ENCODE results near the gene KRT5.

DNA sequence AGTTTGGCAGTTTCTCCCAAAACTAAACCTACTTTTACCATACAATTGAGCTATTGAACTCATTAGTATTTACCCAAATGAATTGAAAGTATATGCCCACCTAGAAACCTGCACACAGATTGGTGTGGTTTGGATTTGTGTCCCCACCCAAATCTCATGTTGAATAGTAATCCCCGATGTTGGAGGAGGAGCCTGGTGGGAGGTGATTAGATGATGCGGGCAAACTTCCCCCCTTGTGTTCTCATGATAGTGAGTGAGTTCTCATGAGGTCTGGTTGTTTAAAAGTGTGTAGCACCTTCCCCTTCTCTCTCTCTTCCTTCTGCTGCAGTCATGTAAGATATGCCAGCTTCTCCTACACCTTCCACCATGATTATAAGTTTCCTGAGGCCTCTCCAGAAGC, 42.5 kb downstream of the KRT5 start:
- TF ChIP-seq, protein P1, sequence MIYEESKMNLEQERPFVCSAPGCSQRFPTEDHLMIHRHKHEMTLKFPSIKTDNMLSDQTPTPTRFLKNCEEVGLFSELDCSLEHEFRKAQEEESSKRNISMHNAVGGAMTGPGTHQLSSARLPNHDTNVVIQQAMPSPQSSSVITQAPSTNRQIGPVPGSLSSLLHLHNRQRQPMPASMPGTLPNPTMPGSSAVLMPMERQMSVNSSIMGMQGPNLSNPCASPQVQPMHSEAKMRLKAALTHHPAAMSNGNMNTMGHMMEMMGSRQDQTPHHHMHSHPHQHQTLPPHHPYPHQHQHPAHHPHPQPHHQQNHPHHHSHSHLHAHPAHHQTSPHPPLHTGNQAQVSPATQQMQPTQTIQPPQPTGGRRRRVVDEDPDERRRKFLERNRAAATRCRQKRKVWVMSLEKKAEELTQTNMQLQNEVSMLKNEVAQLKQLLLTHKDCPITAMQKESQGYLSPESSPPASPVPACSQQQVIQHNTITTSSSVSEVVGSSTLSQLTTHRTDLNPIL (CRISPR knock-in tag; IDR thresholded peaks at IDR 0.05; ENCODE audit: low read depth): no peak
- TF ChIP-seq, protein P2, sequence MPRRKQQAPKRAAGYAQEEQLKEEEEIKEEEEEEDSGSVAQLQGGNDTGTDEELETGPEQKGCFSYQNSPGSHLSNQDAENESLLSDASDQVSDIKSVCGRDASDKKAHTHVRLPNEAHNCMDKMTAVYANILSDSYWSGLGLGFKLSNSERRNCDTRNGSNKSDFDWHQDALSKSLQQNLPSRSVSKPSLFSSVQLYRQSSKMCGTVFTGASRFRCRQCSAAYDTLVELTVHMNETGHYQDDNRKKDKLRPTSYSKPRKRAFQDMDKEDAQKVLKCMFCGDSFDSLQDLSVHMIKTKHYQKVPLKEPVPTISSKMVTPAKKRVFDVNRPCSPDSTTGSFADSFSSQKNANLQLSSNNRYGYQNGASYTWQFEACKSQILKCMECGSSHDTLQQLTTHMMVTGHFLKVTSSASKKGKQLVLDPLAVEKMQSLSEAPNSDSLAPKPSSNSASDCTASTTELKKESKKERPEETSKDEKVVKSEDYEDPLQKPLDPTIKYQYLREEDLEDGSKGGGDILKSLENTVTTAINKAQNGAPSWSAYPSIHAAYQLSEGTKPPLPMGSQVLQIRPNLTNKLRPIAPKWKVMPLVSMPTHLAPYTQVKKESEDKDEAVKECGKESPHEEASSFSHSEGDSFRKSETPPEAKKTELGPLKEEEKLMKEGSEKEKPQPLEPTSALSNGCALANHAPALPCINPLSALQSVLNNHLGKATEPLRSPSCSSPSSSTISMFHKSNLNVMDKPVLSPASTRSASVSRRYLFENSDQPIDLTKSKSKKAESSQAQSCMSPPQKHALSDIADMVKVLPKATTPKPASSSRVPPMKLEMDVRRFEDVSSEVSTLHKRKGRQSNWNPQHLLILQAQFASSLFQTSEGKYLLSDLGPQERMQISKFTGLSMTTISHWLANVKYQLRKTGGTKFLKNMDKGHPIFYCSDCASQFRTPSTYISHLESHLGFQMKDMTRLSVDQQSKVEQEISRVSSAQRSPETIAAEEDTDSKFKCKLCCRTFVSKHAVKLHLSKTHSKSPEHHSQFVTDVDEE (CRISPR knock-in tag; IDR thresholded peaks at IDR 0.05): no peak
- no peak for TF ChIP-seq ZC3H10 (CRISPR knock-in tag; IDR thresholded peaks at IDR 0.05)
- no peak for TF ChIP-seq ARNTL (CRISPR knock-in tag; IDR thresholded peaks at IDR 0.05; ENCODE audit: borderline replicate concordance, low read depth)
- TF ChIP-seq ZNF8 (CRISPR knock-in tag; IDR thresholded peaks at IDR 0.05): no peak

All from SK-N-SH treated with all-trans-retinoic acid at 6 μM for 48 hours (cell line).